HCT116 (cell line): Measurements from ENCODE around the gene MXRA5. TPM values are rescaled to one million over a fixed set of nuclear protein-coding genes. Genes with fewer than 3 reads are reported as not detected.

Source experiments
- ATAC-seq: fragments of 200-7000 bp; cut with Tn5 transposase; 2 replicates; pipeline ENCODE4 v1.9.1; 2020; ENCODE audit warnings: mild to moderate bottlenecking, moderate library complexity
- BruUV-seq: library from RNA; stranded (reverse); fragments of 400-500 nt; replicated peaks from 2 replicates; lab custom pipeline; 2021; lab: Mats Ljungman, UMichigan
- CTCF ChIA-PET: fragments of 300-600 bp; sonication (Branson Sonifier 250); formaldehyde crosslinking; loops from one replicate; lab custom pipeline; 2021; ENCODE audit warnings: antibody characterized with exemption; lab: Charles Lee
- POLR2A ChIA-PET: fragments of 300-600, 350-600 bp; sonication (Branson Sonifier 250); formaldehyde crosslinking; loops from one replicate; lab custom pipeline; 2021; ENCODE audit warnings: antibody characterized with exemption; lab: Charles Lee
- RAD21 ChIA-PET, 2 experiments: fragments of 300-600 bp; sonication (Branson Sonifier 250); formaldehyde crosslinking; loops; one replicate each; lab custom pipeline; 2023; ENCODE audit warnings: low total read pairs in 2 of 2; ENCODE audit not compliant: uncharacterized antibody in 2 of 2, unreplicated experiment in 2 of 2, low non-redundant PET in 1 of 2; lab: Charles Lee
- DNase-seq: peaks from one replicate; pipeline ENCODE4 v3.0.0-alpha.2; 2010; ENCODE audit warnings: low read depth, low spot score
- H2AFZ ChIP-seq: fragments of 200-600 bp; shearing (Covaris generic), sonication (generic); 2 replicates; pipeline ENCODE4 v1.6.1; 2017; ENCODE audit warnings: low read depth, mixed run types, mixed read lengths, antibody characterized with exemption, low read length; ENCODE audit not compliant: poor library complexity, severe bottlenecking
- H3K27ac ChIP-seq: 2 replicates; pipeline ENCODE4 v1.5.1; 2012; ENCODE audit warnings: low read depth, low read length
- H3K27me3 ChIP-seq: fragments of 200-600 bp; sonication (generic); 2 replicates; pipeline ENCODE4 v1.6.1; 2016; ENCODE audit warnings: mixed run types, low read length, mixed read lengths; ENCODE audit not compliant: insufficient read depth
- H3K36me3 ChIP-seq, 2 experiments: fragments of 200-500 bp in 1 of 2; fragments of 200-600 bp in 1 of 2; sonication (Bioruptor generic) in 1 of 2; sonication (generic) in 1 of 2; 2 replicates each; pipeline versions ENCODE4 v1.5.1 to v1.6.1; 2014 to 2016; ENCODE audit warnings: low read length in 2 of 2, inconsistent platforms in 1 of 2, mixed read lengths in 1 of 2, mixed run types in 1 of 2; ENCODE audit not compliant: insufficient read depth in 2 of 2, control insufficient read depth in 1 of 2
- H3K4me1 ChIP-seq, 2 experiments: fragments of 200-600 bp in 1 of 2; sonication (generic) in 1 of 2; 2 replicates each; pipeline versions ENCODE4 v1.5.1 to v1.6.1; 2012 to 2017; ENCODE audit warnings: low read length in 2 of 2, inconsistent platforms in 1 of 2, mild to moderate bottlenecking in 1 of 2, mixed read lengths in 1 of 2, mixed run types in 1 of 2, moderate library complexity in 1 of 2; ENCODE audit not compliant: insufficient read depth in 2 of 2, control insufficient read depth in 1 of 2
- H3K4me2 ChIP-seq: fragments of 200-600 bp; sonication (generic); 2 replicates; pipeline ENCODE4 v1.6.1; 2017; ENCODE audit warnings: mixed run types, low read length, mixed read lengths
- H3K4me3 ChIP-seq, 2 experiments: fragments of 200-600 bp in 1 of 2; sonication (generic) in 1 of 2; replicated peaks in 1 of 2; 2 replicates each; pipeline ENCODE4 v1.5.1; 2011 to 2016; ENCODE audit warnings: low read length in 2 of 2, control low read depth in 1 of 2, low read depth in 1 of 2, mild to moderate bottlenecking in 1 of 2, mixed read lengths in 1 of 2, mixed run types in 1 of 2
- H3K79me2 ChIP-seq: fragments of 200-600 bp; sonication (generic); 2 replicates; pipeline ENCODE4 v1.6.1; 2017; ENCODE audit warnings: mild to moderate bottlenecking, mixed run types, low read length, moderate library complexity, mixed read lengths; ENCODE audit not compliant: insufficient read depth
- H3K9ac ChIP-seq: fragments of 200-600 bp; sonication (generic); 2 replicates; pipeline ENCODE4 v1.6.1; 2016; ENCODE audit warnings: low read length, mixed read lengths
- H3K9me2 ChIP-seq: fragments of 200-600 bp; sonication (generic), shearing (Covaris generic); 2 replicates; pipeline ENCODE4 v1.6.1; 2017; ENCODE audit warnings: mixed run types, mild to moderate bottlenecking, moderate library complexity; ENCODE audit not compliant: insufficient read depth
- H3K9me3 ChIP-seq, 2 experiments: fragments of 200-500 bp in 1 of 2; fragments of 200-600 bp in 1 of 2; sonication (Bioruptor generic) in 1 of 2; sonication (generic) in 1 of 2; 2 replicates each; pipeline ENCODE4 v1.6.1; 2014 to 2017; ENCODE audit warnings: low read length in 2 of 2, mixed read lengths in 2 of 2, inconsistent platforms in 1 of 2, low read depth in 1 of 2, mild to moderate bottlenecking in 1 of 2, mixed run types in 1 of 2, moderate library complexity in 1 of 2; ENCODE audit not compliant: control insufficient read depth in 1 of 2, insufficient read depth in 1 of 2
- H4K20me1 ChIP-seq: fragments of 200-600 bp; sonication (generic), shearing (Covaris generic); 2 replicates; pipeline ENCODE4 v1.6.1; 2017; ENCODE audit warnings: mixed run types, mild to moderate bottlenecking, moderate library complexity; ENCODE audit not compliant: insufficient read depth
- ATF3 ChIP-seq: IDR thresholded peaks from 2 replicates; pipeline ENCODE4 v1.6.1; 2012
- CBX3 ChIP-seq: IDR thresholded peaks from 2 replicates; pipeline ENCODE4 v1.6.1; 2012; ENCODE audit warnings: low read depth
- ELF1 ChIP-seq: IDR thresholded peaks from 2 replicates; pipeline ENCODE4 v1.6.1; 2012; ENCODE audit warnings: low read depth, borderline replicate concordance
- EZH2 ChIP-seq: fragments of 200-600 bp; sonication (generic); IDR thresholded peaks from 2 replicates; pipeline ENCODE4 v1.6.1; 2017; ENCODE audit warnings: antibody characterized with exemption, mixed run types
- FOSL1 ChIP-seq: IDR thresholded peaks from 2 replicates; pipeline ENCODE4 v1.6.1; 2012; ENCODE audit warnings: low read depth
- JUND ChIP-seq: IDR thresholded peaks from 2 replicates; pipeline ENCODE4 v1.6.1; 2012
- POLR2A ChIP-seq: IDR thresholded peaks from 2 replicates; pipeline ENCODE4 v1.7.0; 2011; ENCODE audit warnings: borderline replicate concordance; ENCODE audit not compliant: insufficient read depth, insufficient read length; ENCODE audit errors: extremely low read depth
- POLR2AphosphoS5 ChIP-seq: IDR thresholded peaks from 2 replicates; pipeline ENCODE4 v1.6.1; 2011; ENCODE audit warnings: mild to moderate bottlenecking, low read depth, low read length, moderate library complexity
- REST ChIP-seq: IDR thresholded peaks from 2 replicates; pipeline ENCODE4 v1.6.1; 2012; ENCODE audit warnings: low read depth
- YY1 ChIP-seq: IDR thresholded peaks from 2 replicates; pipeline ENCODE4 v1.6.1; 2011; ENCODE audit warnings: low read length, low read depth, moderate library complexity, mild to moderate bottlenecking; ENCODE audit not compliant: insufficient replicate concordance; ENCODE audit errors: extremely low read depth
- ZBTB33 ChIP-seq: IDR thresholded peaks from 2 replicates; pipeline ENCODE4 v1.6.1; 2011; ENCODE audit warnings: mild to moderate bottlenecking, low read length, moderate library complexity; ENCODE audit not compliant: insufficient replicate concordance; ENCODE audit errors: extremely low read depth
- ZNF274 ChIP-seq: fragments of 200-500 bp; sonication (Bioruptor generic); IDR thresholded peaks from 2 replicates; pipeline ENCODE4 v1.6.1; 2014; ENCODE audit warnings: mild to moderate bottlenecking, low read depth, low read length, inconsistent platforms
- intact Hi-C: fragments of 100-400 bp; cut with micrococcal nuclease; formaldehyde crosslinking; loops from 2 replicates; pipeline ENCODE4 v1.10.0; 2022
- total RNA-seq: library from RNA; stranded (reverse); gene quantifications from one replicate; pipeline ENCODE4 v1.2.1, GENCODE V29; 2021; ENCODE audit not compliant: unreplicated experiment

The MXRA5 gene
- total RNA-seq, 1 experiment from 2014 or later = 0.02 TPM

- H4K20me1 ChIP-seq = no peaks in the 10 kb centered on the region
- no peaks in the 10 kb centered on the region for H3K9me2 ChIP-seq
- H3K9me3 ChIP-seq = no peaks in the 10 kb centered on the region
- H3K27me3 ChIP-seq = no peaks in the 10 kb centered on the region
- TF ChIP-seq ZNF274 = no peak
- no peak for TF ChIP-seq ATF3
- TF ChIP-seq POLR2A = no peak
- no peak for TF ChIP-seq YY1
- no peak for TF ChIP-seq ELF1
- TF ChIP-seq ZBTB33 = no peak
- TF ChIP-seq JUND = no peak
- no peak for TF ChIP-seq CBX3
- no peak for TF ChIP-seq EZH2
- TF ChIP-seq POLR2AphosphoS5 = no peak
- no peak for TF ChIP-seq REST
- TF ChIP-seq FOSL1 = no peak
- intact Hi-C loops = no loop called here
- ATAC-seq (no peak), DNase-seq (no peak)
- H3K36me3 ChIP-seq = no peaks in the 10 kb centered on the region
- no peak overlapping the region for H2AFZ ChIP-seq
- RAD21 ChIA-PET = no interaction called here
- POLR2A ChIA-PET = no interaction called here
- H3K4me1 ChIP-seq = no peaks in the 10 kb centered on the region
- no peak overlapping the region for H3K9ac ChIP-seq
- H3K4me2 ChIP-seq = no peak overlapping the region
- H3K4me3 ChIP-seq = no peak overlapping the region
- no peaks in the 10 kb centered on the region for H3K79me2 ChIP-seq
- BruUV-seq = no TSS peak
- no peak overlapping the region for H3K27ac ChIP-seq
- CTCF ChIA-PET = no interaction called here
Observed at GRCh38 chrX:3351276-3351675, 4.8 kb upstream of the MXRA5 start.
